Stimulated activated CD4-positive, alpha-beta T cell treated with anti-CD3 and anti-CD28 coated beads, Interleukin-1b, Interleukin-23, amount 100 ng/mL, for 48 hours (primary cell): ENCODE results near the gene FAF1.

Source experiments
- DNase-seq: peaks from one replicate; pipeline ENCODE4 v3.0.0-alpha.2; 2020

FAF1 gene

DNA sequence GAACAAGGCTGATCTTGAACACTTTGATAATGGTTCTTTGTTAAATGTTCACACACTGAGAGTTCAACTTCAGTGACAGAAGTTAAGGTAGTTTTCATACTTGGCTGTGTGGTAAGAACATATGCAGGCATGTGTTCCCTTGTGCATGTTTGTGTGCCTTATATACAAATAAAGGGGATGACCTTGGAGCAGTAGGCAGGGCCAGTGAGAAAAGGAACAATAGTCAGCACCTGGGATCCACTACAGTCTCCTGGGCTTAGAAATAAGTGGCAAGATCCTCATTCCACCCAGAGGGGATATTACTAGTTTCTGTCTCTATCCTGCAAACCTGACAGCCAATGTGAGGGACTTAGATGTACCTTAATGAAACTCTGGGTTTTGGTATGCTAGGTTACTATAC lies 486.6 kb downstream of the FAF1 start:
- no peak for DNase-seq

DNA sequence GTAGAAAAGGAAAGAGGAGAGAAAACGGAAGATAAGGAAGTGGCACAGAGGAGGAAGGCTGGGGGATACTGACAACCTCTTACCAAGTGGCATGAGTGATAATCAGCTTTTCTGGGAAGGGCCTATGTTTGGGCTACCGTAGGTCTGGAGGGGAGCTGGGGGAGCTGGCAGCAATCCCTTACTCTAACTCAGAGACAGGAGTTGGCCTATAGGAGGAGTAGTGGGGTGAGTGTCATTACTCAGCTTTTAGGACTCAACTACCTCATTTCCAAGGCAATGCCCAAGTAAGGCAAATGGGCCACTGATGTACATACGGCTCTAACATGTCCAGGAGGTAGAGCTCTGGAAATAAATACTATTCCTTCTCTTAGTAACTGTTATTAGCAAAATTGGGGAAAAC lies 488.1 kb downstream of the FAF1 start:
- DNase-seq: no peak

DNA sequence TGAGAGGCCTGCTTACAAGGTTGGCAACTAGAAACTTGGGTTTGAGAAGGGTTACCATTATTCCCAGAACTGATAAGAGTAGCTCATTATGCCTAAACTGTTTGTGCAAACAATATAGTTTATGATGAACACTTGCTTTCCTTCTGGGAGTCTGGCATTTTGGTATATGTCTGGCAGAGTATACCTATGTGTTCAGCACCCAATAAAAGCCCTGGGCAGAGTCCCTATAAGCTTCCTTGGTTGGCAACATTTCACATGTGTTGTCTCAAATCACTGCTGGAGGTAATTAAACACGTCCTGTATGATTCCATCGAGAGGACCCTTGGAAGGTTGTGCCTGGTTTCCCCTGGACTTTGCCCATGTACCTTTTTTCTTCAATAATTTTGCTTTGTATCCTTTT lies 497.1 kb downstream of the FAF1 start:
- no peak for DNase-seq

DNA sequence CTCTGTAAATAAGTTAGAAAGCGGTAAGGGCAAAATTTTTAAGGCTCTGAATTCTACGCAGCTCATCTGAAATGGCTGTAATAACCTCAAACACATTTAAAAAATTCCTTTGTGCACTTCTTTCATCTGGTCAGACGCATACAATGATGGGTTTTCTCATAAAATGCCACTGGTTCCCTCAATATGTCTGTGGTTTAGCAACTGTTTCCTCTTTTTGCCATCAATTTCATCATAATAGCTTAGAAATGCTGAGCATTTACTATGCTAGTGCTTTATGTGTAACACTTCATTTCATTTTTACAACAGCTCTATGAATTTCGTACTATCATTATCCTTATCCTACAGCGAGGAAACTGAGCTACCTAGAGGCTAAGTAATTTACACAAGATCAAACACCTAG lies 501.6 kb downstream of the FAF1 start:
- DNase-seq: no peak

DNA sequence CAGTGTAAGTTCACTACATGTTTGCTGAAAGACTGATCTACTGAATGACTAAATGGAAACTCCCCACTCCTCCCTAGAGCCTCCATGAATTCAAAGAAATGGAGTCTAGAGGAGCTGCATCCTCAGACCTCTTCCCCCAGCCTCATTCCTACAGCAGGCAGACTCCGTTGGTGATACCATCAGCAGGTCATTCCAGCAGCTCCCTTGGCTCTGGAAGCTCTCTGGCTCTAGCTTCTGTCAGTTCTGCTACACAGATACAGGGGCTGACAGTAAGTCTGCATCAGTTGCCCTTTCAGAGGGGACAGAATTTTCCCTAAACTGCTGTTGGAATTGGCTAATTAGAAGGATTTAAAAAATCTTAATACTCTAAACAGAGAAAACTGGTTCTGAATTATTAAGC lies 505.2 kb downstream of the FAF1 start:
- no peak for DNase-seq

DNA sequence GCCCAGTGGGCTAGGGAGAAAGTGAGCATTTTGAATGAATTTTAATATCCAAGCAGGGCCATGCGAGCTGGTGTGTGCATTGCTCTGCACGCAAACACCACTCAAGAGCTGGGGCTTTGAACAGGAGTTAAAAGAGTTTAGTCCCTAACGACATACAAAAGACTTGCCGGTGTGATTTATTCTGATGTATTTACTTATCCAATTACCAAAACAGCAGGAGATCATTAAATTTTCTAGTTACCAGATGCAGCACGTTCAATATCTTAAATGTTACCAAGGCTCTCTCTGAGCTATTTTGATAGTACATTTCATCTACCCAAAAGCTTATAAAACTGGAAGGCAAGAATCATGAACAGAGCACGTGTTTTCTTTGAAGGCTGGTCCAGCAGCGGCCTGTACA lies 506.8 kb downstream of the FAF1 start:
- no peak for DNase-seq

DNA sequence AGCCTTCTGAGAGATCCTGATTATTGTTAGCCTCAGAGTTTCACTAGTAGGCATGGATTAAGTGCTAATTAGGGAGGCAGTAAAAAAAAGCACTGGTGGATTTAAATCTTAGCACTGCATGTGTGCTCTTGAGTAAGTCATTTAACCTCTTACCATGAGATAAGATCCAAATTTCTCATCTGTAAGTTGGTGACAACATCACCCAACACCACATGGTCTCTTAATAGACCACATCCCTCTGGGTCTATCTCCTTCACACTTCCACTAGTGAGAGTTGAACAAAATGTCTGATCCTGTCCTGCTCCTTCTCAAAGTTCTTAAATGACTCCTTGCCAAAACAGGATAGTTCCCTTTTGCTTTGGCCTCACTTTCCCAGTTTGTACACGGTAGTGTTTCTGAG lies 507.4 kb downstream of the FAF1 start:
- no peak for DNase-seq

DNA sequence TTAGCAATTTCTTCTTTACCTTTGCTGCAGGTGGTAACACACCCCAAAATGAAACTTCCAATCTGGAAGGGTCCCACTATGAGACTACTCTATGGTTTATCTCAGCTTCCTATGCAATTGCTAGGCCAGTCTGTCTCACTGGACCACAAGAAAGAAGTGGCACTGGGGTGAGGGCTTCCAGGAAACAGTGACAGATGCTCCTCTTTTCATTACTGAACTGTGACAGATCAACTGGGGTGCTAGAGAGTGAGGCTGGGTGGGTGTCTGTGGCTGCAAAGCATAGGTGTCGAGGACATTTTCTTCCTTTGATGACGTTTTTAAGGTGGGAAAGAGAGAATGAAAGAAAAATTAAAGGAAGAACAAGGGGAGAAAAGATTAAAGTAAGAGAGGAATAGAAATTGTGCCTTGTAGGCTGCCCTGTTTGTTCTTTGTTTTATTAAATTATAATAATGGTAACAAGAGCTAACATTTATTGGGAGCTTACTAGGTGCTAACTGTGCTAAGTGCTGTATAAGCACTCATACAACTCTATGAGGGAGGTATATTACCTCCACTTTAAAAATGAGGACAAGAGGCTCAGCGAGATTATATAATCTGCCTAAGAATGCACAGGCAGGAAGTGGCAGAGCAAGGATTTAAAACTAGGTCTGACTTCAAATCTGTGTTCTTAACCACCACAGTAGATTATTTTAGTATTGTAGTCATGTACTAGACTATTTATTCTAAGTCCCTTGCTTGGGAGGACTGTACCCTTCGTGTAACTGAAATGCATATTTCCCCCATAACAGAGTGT lies 509.0 kb downstream of the FAF1 start:
- DNase-seq: no peak

DNA sequence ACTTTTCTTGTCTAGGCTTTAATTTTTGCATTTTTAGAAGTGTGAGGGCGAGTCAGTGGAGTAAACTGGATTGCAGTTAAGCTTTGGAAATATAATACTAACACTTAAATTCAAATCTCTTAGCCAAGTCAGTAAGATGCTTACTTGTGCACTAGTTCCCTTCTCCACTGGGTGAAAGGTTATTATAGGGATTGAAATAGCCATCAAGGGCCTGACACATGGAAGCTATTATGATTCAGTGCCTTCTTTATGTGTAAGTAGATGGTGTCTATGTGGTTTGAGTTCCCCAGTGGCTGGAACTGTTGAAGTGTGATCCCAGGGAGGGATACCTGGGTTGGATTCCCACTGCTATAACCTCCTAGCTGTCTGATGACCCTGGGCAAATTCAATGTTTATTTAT lies 512.1 kb downstream of the FAF1 start:
- no peak for DNase-seq

DNA sequence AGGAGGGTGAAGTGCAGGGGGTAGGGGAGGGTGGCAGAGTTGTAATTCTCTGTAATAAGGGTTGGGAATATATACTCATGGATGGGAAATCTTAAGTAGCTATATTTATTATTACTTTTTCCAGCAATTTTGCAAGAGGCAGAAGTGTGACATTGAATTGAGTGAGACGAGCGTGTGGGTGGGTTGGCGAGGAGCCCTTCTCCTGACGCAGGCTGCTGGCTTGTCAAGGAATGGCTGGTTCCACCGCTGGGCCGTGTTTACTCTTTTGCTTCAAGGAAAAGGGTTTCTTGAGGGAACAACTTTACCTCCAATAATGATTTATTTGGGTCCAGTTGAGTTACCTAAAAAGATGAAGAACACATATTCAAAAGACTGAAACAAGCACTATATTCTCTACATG lies 518.9 kb downstream of the FAF1 start:
- no peak for DNase-seq

DNA sequence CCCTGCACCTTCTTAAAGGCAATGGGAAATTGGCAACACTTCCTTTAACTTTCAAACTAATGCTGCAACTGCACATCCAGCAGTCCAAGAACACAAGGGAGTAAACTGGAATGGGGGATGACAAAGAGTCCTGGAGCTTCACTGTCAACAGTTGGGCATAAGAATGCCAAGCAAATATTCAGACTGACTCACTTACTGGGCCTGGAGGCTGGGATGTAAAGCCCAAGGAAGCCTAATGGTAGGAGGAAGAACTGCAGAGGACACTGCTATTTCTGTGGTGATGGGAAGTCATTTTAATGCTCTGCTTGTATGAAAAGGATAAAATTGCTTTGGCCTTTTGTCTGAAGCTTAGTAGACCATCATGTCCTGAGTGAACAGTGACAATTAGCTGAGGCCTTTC lies 521.1 kb downstream of the FAF1 start:
- no peak for DNase-seq

DNA sequence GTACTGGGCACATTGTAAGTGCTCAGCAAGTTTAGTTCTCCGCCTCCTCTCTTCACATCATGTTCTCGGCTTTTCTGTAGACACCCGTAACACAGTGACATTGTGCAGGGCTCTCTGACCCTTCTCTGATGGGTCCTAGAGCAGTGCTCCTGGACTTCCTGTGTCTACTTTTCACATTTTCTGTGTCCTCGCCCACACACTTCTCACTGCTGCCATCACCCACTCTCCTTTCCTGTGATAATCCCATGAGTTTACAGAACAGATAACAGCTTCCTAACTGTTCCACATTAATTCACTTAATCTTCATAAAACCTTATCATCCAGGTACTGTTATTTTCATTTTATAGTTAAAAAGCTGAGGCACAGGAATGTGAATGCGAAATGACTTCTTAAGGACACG lies 523.6 kb downstream of the FAF1 start:
- no peak for DNase-seq

DNA sequence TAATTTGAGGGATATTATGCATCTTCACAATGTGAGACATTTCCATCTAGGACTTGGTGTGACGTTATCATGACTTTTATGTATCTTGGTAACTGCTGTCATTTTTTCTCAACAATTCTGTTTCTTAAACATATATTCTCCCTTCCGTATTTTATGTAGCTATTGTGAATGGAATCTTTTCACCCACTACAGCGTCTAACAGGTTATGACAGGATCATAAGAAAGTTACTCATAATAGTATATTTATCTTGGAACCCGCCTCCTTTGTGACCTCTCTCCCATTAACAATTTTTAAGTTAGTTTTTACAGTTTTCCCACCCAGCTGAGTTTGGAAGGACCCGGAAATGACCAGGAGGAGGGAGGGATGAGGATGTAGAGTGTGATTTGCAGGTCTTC lies 530.1 kb downstream of the FAF1 start:
- no peak for DNase-seq

DNA sequence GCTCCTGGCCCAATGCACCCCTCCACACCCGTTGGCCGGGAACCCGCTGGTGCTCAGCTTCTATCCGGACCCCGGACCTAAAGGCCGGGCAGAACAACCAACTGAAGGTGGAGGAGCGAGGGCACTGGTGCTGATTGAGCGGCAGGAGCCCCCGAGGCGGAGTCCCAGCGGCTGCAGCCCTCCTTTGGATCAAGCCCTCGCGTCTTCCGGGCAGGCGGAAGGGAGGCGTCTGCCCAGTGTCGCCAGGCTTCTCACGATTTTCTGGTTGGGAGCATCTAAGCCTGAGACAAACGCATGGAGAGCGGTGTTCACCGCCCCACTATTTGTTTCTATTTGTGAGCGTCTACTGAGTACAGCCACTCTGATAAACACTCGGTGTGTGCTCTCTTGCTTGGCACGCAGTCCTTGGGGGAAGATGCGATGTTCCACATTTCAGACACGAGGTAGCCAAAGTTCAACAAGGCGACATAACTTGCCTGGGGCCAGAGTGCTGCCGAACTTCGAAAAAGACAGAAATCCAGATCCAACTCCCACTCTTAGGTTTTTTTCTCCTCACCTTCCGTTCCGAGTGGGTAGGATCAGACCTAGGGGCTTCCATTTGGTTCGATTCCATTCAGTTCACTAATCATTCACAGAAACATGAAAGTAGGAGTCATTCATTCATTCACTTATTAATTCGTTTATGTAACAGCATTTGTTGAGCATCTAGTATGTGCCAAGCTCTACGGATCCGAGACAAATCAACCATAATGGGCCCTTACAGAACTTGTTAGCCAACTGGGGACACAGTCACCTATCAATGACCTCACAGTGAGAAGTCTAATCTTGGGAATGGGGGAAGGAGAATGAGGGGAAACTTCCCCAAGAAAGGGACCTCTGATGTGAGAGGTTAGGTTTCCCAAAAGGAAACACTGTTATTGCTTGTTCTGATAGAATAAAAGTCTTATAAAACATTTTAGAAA lies 532.0 kb downstream of the FAF1 start:
- DNase-seq: no peak

DNA sequence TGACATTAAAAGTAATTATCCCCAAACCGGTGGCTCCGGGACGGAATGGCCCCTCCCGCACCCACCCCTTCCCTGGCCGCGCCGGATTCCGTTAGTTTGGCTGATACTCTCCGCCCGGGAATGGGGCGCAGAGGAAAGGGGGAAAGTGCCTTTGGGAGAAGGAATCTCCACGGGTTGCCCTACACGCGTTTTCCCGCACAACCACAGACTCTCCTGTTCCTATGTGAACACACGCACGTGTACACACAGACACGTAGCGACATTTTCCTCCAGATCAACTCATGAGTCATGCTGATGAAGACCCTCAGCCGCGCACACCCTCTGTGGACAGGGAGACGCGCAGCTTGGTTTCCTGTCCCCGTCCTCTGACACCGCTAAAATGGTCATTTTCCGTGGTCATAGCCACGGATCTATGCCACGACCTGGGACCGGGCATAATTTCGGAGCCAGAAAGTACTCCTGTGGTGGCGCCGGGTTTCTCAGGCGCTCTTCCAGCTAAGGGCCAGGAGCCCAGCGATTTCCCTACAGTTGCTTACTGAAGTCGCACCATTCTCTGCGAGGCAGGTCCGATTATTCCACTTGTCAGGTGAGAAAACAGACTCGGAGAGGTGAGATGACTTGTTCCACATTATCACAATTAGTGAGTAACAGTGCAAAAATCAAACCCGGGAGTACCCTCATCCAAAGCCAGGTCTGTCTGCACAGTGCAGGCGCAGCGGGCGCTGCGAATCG lies 532.8 kb downstream of the FAF1 start:
- DNase-seq: no peak

DNA sequence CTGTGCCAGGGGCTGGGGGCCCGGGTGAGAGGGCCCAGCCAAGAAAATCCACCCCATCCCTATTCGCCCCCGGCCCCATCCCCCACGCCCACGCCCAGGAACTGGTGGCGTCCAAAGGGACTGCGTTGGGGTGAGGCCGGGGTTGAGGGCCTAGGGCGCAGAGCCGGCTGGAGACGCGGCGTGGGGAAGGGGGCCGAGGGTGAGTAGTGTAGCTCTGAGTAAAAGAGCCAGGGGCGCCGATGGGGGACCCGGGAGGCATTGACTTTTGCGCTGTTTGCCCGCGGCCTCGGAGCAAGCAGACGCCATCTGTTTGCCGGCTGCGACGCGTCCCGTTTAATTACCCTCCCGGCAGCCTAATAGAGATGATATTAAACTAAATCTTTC lies 533.4 kb downstream of the FAF1 start:
- DNase-seq: no peak

DNA sequence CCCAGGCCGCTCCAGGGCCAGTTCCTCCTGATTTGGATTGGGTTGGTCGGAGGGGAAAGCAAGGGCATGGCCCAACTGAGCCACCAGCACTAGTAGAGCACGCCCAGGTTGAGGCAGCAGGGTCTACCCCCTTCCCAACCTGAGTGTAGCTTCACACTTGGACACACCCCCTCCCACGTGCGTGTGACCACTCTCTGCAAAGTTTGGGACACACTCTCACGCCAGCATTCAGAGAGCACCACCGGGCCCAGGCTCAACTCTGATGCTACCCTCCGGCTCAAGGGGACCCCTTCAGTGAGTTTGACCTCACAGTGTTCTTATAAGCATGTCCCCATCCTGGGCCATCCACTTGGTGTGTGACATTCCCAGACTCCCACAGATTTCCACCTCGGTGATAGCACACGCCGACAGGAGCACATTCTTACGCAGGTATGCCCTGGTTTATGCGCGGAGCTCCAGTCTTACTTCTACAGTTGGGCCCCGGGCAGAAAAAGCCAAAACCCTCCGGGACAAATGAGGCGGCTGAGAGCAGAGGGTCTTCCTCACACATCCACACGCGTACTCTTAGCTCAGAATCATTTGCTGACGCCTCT lies 533.9 kb downstream of the FAF1 start:
- no peak for DNase-seq

DNA sequence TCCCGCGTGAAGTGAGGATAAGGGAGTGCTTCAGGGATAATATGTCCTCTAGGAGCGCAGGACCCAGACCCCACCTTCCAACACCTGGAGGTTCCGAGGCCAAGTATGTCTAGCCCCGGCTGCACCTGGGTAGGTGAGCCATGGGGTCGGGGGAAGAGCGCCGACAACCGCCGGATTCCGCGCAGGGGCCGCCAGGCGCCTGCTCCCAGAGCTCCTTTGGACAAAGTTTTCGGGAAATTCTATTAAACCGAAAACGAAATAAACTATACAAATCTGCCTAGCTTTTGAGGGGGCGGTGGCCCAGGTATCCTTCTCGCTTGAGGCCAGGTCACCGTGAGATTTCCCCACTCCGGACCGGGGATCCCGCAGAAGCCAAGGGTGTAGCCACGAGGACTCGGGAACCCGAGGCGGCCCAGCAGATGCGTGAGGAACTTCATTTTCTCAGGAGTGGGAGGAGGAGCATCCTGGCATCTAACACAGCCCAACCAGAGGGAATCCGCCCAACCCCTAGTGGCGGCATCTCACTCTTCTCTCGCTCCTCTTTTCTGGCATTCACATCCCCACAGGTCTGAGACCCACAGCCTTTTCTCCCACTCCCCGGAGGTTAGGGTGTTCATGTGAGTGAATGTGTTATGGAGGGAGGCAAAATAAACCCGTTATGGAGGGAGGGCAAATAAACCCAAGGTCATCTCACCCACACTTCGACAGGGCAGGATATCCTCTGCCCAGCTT lies 534.5 kb downstream of the FAF1 start:
- DNase-seq: no peak

DNA sequence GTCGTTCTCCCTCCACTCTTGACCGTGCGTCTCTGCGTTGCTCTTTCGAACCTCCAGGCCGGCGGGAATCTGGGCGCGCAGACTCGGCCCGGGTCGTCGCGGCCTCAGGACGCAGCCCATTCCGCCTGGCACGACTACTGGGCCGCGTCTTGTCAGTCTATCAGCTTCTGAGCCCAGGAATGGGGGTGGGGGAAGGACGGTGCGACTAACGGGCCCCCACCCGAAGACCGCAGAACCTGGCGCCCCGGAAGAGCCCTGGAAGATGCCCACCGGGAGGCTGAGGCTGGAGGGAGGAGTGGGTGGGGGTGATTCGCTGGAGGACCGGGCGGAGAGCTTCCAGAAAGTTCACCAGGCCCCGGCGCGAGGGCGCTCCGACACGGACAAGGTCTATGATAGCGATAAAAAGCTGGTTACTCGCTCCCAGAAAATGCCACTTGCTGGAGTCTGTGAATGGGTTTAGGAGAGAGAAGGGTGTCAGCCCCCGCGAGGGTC lies 535.1 kb downstream of the FAF1 start:
- no peak for DNase-seq

DNA sequence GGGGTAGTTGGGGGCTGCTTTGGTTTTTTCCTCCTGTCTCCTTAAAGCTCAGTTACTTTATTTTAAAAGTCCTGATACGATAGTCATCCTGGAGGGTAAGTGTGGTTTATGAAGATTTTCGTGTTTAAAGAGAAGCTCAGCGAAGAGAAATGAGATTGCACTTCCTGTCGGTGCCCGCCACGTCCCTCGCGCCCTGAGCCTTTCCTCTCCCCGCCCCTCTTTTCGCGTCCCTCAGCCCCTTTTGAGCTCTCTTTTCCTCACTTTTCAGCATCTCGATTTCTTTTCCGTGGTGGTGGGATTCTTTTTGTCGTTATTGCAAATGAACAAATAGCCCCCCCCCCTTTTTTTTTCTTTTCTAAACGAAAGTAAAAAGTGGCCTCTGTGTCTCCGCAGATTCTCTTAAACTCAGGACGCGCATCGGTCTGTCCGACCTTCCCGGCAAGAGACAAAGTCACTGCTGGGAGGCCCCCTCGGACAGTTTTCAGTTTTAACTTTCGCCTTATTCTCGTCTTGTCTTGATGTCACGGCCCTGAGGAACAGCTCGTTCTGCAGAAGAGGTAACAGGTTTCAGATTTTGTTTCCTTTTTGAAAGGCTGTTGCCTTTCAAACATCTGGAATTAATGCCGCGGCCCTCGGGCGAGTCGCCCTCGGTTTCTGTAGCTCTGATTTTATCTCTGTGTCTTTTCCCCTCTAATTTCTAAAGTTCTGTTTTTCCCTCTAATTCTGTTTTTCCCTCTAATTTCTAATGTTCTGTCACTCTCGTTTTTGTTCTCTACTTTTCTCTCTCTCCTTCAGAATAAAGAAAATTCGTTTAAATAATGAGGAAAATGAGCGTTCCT lies 535.8 kb downstream of the FAF1 start:
- DNase-seq: no peak

DNA sequence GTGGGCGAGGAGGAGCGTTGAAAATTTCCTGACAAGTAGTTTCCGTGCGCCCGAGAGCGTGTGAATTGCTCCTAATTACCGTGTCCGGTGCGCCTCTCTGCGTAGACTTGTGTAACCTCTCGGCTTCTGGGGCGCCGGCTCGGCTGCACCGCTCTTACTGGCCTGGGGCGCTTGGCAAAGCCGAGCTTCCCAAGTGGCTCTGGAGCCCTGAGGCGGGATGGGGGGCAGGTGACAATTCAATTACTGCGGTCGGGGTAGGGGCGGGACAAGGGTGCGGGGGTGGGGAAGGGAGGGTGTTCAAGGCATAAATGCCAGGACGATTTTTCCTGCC lies 536.4 kb downstream of the FAF1 start:
- DNase-seq: no peak
